ENCODE results near the gene TBL1Y.
A peak's percentile ranks its signal among the peaks of the same experiment; 100 is the strongest.
"Not testable (repeated sequence)": the region's sequence is repeated elsewhere in the genome, so short reads cannot be mapped to it uniquely, and the experiment has no call there.

Gene TBL1Y

GRCh38 chrY:6974971-6975370, 64.5 kb downstream of the TBL1Y start:
- DNase-seq, result no peak

GRCh38 chrY:6977783-6978182, 67.3 kb downstream of the TBL1Y start:
- no peak for DNase-seq

GRCh38 chrY:6983221-6983620, 72.7 kb downstream of the TBL1Y start:
- DNase-seq, result no peak

- DNase-seq, result no peak
Observed at GRCh38 chrY:6987811-6988210, 77.3 kb downstream of the TBL1Y start.

GRCh38 chrY:6989886-6990620, 79.6 kb downstream of the TBL1Y start:
- no peak for DNase-seq

GRCh38 chrY:6992041-6992440, 81.5 kb downstream of the TBL1Y start:
- DNase-seq, result no peak

GRCh38 chrY:6995987-6996386, 85.5 kb downstream of the TBL1Y start:
- DNase-seq, result no peak

- DNase-seq, result no peak
Observed at GRCh38 chrY:6997503-6998066, 87.1 kb downstream of the TBL1Y start.

- no peak for DNase-seq
Observed at GRCh38 chrY:6999905-7000304, 89.4 kb downstream of the TBL1Y start.

GRCh38 chrY:7002581-7002980, 92.1 kb downstream of the TBL1Y start:
- no peak for DNase-seq

GRCh38 chrY:7007911-7008310, 97.4 kb downstream of the TBL1Y start:
- no peak for DNase-seq

GRCh38 chrY:7008578-7009355, 98.3 kb downstream of the TBL1Y start:
- no peak for DNase-seq

GRCh38 chrY:7013051-7013450, 102.6 kb downstream of the TBL1Y start:
- no peak for DNase-seq

GRCh38 chrY:7016521-7016920, 106.0 kb downstream of the TBL1Y start:
- DNase-seq, result no peak

- no peak for DNase-seq
Observed at GRCh38 chrY:7017244-7018080, 107.0 kb downstream of the TBL1Y start.

GRCh38 chrY:7039037-7039436, 128.5 kb downstream of the TBL1Y start:
- DNase-seq, result no peak

- no peak for DNase-seq
Observed at GRCh38 chrY:7040662-7041061, 130.2 kb downstream of the TBL1Y start.

- no peak for DNase-seq
Observed at GRCh38 chrY:7041983-7042382, 131.5 kb downstream of the TBL1Y start.

GRCh38 chrY:7052461-7052860, 142.0 kb downstream of the TBL1Y start:
- DNase-seq, result not testable (repeated sequence)

GRCh38 chrY:7056886-7057285, 146.4 kb downstream of the TBL1Y start:
- DNase-seq, result no peak

- DNase-seq, result no peak
Observed at GRCh38 chrY:7078725-7079124, 168.2 kb downstream of the TBL1Y start.

GRCh38 chrY:7080548-7080947, 170.1 kb downstream of the TBL1Y start:
- not testable (repeated sequence) for DNase-seq

GRCh38 chrY:7085606-7086005, 175.1 kb downstream of the TBL1Y start:
- DNase-seq, result peak; percentile 88
